Activated naive CD8-positive, alpha-beta T cell treated with anti-CD3 and anti-CD28 coated beads, Interleukin-2, amount 10 ng/mL, durations not matched to agents 7 days and 5 days (primary cell): ENCODE data around the gene RUNX1. TPM values are rescaled to one million over a fixed set of nuclear protein-coding genes. Genes with fewer than 3 reads are reported as not detected.
"Not testable (repeated sequence)": the region's sequence is repeated elsewhere in the genome, so short reads cannot be mapped to it uniquely, and the experiment has no call there.

Experiments
- ATAC-seq: fragments of 150-1000 bp; cut with Tn5 transposase; one replicate; pipeline ENCODE4 v1.10.0; 2021; ENCODE audit warnings: low read depth, moderate library complexity
- POLR2A ChIA-PET: fragments of 350-600 bp; sonication (Branson Sonifier 250); formaldehyde crosslinking; loops from one replicate; lab custom pipeline; 2021; ENCODE audit warnings: antibody characterized with exemption; lab: Charles Lee
- DNase-seq: peaks from one replicate; pipeline ENCODE4 v3.0.0; 2021
- H3K27ac Mint-ChIP-seq: one replicate; pipeline ENCODE4 v1.8.0; 2022; ENCODE audit warnings: mild to moderate bottlenecking, mixed read lengths
- H3K27me3 Mint-ChIP-seq: one replicate; pipeline ENCODE4 v1.8.0; 2022; ENCODE audit warnings: mild to moderate bottlenecking, moderate library complexity, mixed read lengths
- H3K36me3 Mint-ChIP-seq: one replicate; pipeline ENCODE4 v1.8.0; 2021; ENCODE audit warnings: mild to moderate bottlenecking, mixed read lengths
- H3K4me1 Mint-ChIP-seq: one replicate; pipeline ENCODE4 v1.8.0; 2021; ENCODE audit warnings: mixed read lengths
- H3K4me3 Mint-ChIP-seq: one replicate; pipeline ENCODE4 v1.8.0; 2022; ENCODE audit warnings: mild to moderate bottlenecking, moderate library complexity, mixed read lengths
- H3K9me3 Mint-ChIP-seq: one replicate; pipeline ENCODE4 v1.8.0; 2021; ENCODE audit warnings: mixed read lengths
- total RNA-seq, 2 experiments: library from RNA; stranded (reverse); gene quantifications; one replicate each; pipeline ENCODE4 v1.2.3, GENCODE V29; 2021

RUNX1 gene
- total RNA-seq, 2 experiments from 2014 or later, result 23.0 to 29.7 TPM

DNA sequence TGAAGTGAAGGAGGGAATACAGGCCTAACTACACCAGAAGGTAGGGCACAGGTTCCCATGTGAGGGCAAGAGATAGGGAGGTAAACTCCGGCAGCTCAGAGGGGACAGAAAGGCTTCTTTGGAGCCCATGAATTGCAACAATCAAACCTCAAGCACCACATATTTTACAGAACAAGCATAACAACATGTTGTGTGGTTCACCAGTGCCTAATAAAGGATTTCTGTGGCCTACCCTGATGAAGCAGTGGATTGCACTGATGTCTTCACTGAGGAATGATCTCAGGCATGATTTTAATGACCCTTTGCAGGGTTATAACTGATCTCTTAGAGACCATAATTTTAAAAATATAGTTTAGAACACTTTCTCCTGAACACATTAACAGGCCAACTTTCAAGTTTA, 77.4 kb downstream of the RUNX1 start:
- no peak for DNase-seq
- no peak overlapping the region for H3K27ac Mint-ChIP-seq
- POLR2A ChIA-PET, result no interaction called here
- no peaks in the 10 kb centered on the region for H3K9me3 Mint-ChIP-seq
- H3K4me1 Mint-ChIP-seq, result peaks cover 49% of the 10 kb centered on the region
- ATAC-seq, result no peak
- peaks cover 11% of the 10 kb centered on the region for H3K36me3 Mint-ChIP-seq
- H3K27me3 Mint-ChIP-seq, result peaks cover 50% of the 10 kb centered on the region
- H3K4me3 Mint-ChIP-seq, result no peak overlapping the region

DNA sequence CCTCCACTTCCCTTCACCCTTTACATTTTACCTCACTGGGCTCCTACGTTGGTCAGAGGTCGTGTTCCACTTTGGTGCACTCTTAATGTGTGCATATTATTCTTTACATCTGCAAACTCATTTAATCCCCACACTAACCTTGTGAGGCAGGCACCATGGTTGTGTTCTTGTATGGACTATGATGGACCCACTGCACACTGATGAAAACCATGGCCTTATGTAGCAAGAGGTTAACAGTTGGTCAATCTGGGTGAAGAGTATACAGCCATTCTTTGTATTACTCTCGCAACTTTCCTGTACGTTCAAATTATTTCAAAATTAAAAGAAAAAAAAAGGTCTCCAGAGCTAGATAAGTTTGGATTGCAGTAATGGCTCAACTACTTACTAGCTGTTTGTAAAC, 78.5 kb downstream of the RUNX1 start:
- H3K36me3 Mint-ChIP-seq, result peaks cover 5% of the 10 kb centered on the region
- no peak overlapping the region for H3K4me3 Mint-ChIP-seq

GRCh38 chr21:34970167-34970500, 79.0 kb downstream of the RUNX1 start:
- Mint-ChIP-seq H3K27me3 (peaks cover 43% of the 10 kb centered on the region), H3K4me3 (no peak overlapping the region), H3K9me3 (no peaks in the 10 kb centered on the region), H3K4me1 (peaks cover 47% of the 10 kb centered on the region), H3K36me3 (peaks cover 2% of the 10 kb centered on the region), H3K27ac (no peak overlapping the region)
- ATAC-seq (no peak), DNase-seq (no peak)
- POLR2A ChIA-PET, result no interaction called here

More for the DNA sequence above, 78.5 kb downstream of the RUNX1 start:
- DNase-seq (no peak), ATAC-seq (no peak)
- Mint-ChIP-seq H3K27ac (no peak overlapping the region), H3K4me1 (peaks cover 51% of the 10 kb centered on the region), H3K27me3 (peaks cover 43% of the 10 kb centered on the region), H3K9me3 (no peaks in the 10 kb centered on the region)
- POLR2A ChIA-PET, result no interaction called here

GRCh38 chr21:34969423-34970166, 79.5 kb downstream of the RUNX1 start:
- H3K36me3 Mint-ChIP-seq, result peaks cover 2% of the 10 kb centered on the region
- no peaks in the 10 kb centered on the region for H3K9me3 Mint-ChIP-seq
- ATAC-seq (no peak), DNase-seq (no peak)
- peaks cover 47% of the 10 kb centered on the region for H3K4me1 Mint-ChIP-seq
- POLR2A ChIA-PET, result no interaction called here
- peak overlapping the region; percentile 57 for H3K4me3 Mint-ChIP-seq
- H3K27ac Mint-ChIP-seq, result peak overlapping the region; percentile 9
- H3K27me3 Mint-ChIP-seq, result peaks cover 43% of the 10 kb centered on the region

DNA sequence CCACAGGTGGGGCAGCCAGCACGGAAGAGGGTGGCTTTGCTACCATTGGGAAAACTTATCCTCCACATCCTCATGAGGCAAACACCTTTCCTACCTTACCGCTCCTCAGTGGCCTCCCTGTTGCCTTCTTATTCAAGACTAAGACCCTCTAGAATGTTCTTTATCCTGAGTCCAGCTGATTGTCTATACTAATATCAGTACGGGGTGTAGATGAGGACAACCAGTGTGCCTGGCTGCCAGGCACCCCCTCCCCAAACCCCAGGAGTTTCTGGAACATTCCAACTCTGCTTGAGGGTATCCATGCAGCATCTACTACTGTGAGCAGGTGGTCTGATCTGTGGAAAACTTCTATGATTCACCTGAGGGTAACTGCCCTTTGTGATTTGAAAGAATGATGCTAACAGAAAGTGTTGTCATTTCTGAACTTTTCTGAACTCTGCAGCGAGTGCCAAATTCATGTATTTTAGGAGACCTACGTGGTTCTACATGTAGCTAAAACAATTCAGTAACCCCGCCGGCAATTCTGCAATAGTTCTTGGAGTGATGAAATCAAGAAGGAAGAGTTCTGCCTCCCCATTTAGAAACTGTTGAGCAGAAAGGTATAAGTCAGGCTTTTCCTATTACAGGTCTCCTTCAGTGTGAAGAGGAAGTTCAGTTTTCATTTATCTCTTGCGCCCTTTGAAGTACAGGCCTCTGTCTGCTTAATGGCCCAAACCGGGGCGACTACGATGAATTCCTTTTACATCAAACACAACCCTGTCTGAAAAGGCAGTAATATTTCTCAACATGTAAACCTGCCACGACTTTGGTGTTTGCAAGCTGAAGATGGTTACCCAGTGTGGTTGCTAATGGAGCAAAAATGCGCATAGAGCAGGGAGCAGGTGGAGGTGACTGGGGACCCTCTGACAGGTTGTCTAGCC, 80.4 kb downstream of the RUNX1 start:
- no peak for DNase-seq
- POLR2A ChIA-PET, result no interaction called here
- H3K27ac Mint-ChIP-seq, result peak overlapping the region; percentile 9
- no peak for ATAC-seq
- no peaks in the 10 kb centered on the region for H3K9me3 Mint-ChIP-seq
- H3K4me1 Mint-ChIP-seq, result peaks cover 40% of the 10 kb centered on the region
- H3K36me3 Mint-ChIP-seq, result no peaks in the 10 kb centered on the region
- H3K27me3 Mint-ChIP-seq, result peaks cover 42% of the 10 kb centered on the region
- H3K4me3 Mint-ChIP-seq, result peak overlapping the region; percentile 57

DNA sequence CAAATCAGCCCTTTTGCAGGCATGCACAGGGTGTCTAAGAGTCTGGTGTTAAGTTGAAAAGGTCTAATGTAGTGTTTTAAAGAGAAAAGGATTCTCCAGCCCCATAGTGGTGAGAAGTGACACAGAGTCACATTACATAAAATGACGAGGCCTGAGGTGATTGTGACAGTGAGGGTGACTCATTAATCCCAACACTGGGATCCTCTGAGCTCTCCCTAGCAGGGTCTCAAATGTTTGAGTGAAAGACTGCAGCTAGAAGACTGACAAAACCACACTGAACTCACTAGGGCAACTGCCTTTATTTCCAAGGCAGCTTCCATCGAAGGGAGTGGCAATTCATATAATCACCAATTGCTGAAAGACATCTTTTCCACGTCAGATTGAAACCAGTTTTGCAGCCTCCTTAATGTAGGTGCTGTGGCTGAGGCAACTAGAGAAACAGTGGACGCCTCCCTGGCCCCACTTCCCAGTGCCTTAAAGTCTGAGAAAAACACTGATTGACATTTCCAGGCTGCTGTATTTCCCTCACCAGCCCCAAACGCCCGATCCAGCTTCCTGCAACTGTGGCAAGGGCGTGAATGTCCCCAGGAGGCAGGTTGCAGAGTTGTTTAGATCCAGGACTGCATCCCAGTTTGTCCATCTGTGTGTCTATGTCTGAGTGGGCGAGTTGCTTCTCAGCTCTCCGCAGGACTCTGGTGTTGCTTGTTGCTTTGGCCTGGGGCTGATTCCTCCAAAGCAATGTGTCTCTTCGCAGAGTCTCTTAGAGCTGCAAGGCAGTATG, 81.4 kb downstream of the RUNX1 start:
- POLR2A ChIA-PET, result no interaction called here
- H3K27ac Mint-ChIP-seq, result no peak overlapping the region
- H3K27me3 Mint-ChIP-seq, result peaks cover 33% of the 10 kb centered on the region
- H3K36me3 Mint-ChIP-seq, result no peaks in the 10 kb centered on the region
- H3K4me3 Mint-ChIP-seq, result no peak overlapping the region
- peaks cover 40% of the 10 kb centered on the region for H3K4me1 Mint-ChIP-seq
- DNase-seq (no peak), ATAC-seq (peak; percentile 34)
- no peaks in the 10 kb centered on the region for H3K9me3 Mint-ChIP-seq

- H3K36me3 Mint-ChIP-seq, POLR2A ChIA-PET, H3K4me3 Mint-ChIP-seq, DNase-seq, H3K27ac Mint-ChIP-seq, ATAC-seq, H3K9me3 Mint-ChIP-seq: not testable (repeated sequence)
- Mint-ChIP-seq H3K27me3 (peaks cover 28% of the 10 kb centered on the region), H3K4me1 (peaks cover 48% of the 10 kb centered on the region)
Observed at GRCh38 chr21:34966881-34967280, 82.2 kb downstream of the RUNX1 start.

GRCh38 chr21:34965200-34966174, 83.6 kb downstream of the RUNX1 start:
- H3K36me3 Mint-ChIP-seq, result no peaks in the 10 kb centered on the region

DNA sequence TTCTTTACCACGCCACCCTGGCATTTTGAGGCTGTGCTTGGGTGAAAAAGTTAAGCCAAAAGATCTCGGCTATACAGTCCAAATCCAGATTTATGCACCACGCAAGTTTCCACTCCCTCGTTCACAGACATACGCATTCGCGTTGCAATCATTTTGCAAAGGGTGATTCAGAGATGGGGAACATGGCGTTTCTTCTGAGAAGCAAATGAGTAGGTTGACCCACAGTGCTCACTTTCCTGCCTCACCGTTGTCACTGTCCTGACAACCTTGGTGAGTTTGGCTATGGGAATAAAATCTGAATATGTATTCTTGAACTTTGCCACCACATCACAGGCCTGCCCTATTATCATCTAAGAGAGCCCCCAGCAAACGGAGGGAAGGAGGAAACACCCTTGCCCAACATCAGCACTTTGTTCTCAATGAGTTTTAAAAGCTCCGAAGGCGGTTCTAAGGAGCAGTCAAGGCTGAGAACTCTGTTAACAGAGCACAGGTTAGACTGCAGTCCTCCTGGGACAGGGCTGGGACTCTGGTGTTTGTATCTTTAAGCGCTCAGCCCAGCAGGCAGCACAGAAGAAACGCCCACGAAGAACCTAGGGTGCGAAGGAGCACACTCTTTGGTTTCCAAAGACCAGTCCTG, 86.4 kb downstream of the RUNX1 start:
- Mint-ChIP-seq H3K4me1 (peaks cover 31% of the 10 kb centered on the region), H3K36me3 (no peaks in the 10 kb centered on the region), H3K27me3 (peaks cover 10% of the 10 kb centered on the region), H3K9me3 (no peaks in the 10 kb centered on the region), H3K4me3 (peak overlapping the region; percentile 40), H3K27ac (no peak overlapping the region)
- no peak for ATAC-seq
- POLR2A ChIA-PET, result interaction anchor here (0.9 kb wide), 1 partner anchor 12 kb away, joined by 4 read pairs; no protein-coding TSS in a partner anchor
- no peak for DNase-seq

More at GRCh38 chr21:34965200-34966174, 83.6 kb downstream of the RUNX1 start:
- Mint-ChIP-seq H3K4me3 (no peak overlapping the region), H3K4me1 (peaks cover 53% of the 10 kb centered on the region), H3K27me3 (peaks cover 21% of the 10 kb centered on the region), H3K27ac (no peak overlapping the region), H3K9me3 (no peaks in the 10 kb centered on the region)
- no peak for DNase-seq
- POLR2A ChIA-PET, result no interaction called here
- no peak for ATAC-seq

DNA sequence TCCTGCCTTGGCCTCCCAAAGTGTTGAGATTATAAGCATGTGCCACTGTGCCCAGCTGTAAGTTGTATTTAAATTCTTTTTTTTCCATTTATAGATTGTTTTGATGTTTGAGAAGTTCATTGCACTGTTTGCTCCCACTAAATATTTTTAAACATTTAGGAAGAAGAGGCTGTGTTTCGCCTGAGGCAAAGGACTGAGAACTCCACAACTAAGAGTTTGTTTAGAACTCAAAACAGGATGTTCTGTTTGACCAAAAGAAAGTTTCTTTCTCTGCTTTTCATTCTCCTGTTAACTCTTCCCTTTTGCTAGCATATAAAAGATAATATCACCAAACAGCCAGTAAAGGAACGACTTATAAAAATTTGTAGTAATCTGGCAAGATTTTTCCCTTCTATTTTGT, 87.0 kb downstream of the RUNX1 start:
- DNase-seq, result no peak
- Mint-ChIP-seq H3K9me3 (no peaks in the 10 kb centered on the region), H3K36me3 (no peaks in the 10 kb centered on the region), H3K27me3 (peaks cover 10% of the 10 kb centered on the region), H3K4me1 (peaks cover 26% of the 10 kb centered on the region), H3K4me3 (peak overlapping the region; percentile 40), H3K27ac (no peak overlapping the region)
- ATAC-seq, result no peak
- POLR2A ChIA-PET, result no interaction called here

- no peaks in the 10 kb centered on the region for H3K9me3 Mint-ChIP-seq
- H3K4me3 Mint-ChIP-seq, result no peak overlapping the region
- no peak for ATAC-seq
- no peak for DNase-seq
- H3K4me1 Mint-ChIP-seq, result peaks cover 23% of the 10 kb centered on the region
- no peak overlapping the region for H3K27ac Mint-ChIP-seq
- POLR2A ChIA-PET, result no interaction called here
- peaks cover 8% of the 10 kb centered on the region for H3K27me3 Mint-ChIP-seq
- peaks cover 4% of the 10 kb centered on the region for H3K36me3 Mint-ChIP-seq
Observed at GRCh38 chr21:34960687-34961086, 88.4 kb downstream of the RUNX1 start.

DNA sequence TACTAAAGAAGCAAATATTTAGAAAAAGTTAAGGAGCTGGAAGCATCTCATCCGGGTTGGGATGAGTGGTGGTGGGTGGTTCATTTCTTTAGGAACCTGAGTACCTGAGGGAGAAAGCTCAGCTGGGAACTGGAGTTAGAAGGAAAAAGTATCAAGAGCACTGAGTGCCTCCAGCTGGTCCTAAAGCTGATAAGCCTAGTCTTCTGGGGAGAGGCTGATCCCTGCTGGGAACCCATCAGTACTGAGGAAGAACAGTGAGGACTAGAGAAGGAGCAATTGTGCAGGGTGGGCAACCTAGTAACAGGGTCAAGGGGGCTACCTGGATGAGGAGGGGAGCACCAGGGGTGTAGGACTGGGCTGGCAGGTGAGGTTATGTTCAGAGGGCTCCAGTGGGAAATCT, 89.5 kb downstream of the RUNX1 start:
- DNase-seq (no peak), ATAC-seq (no peak)
- POLR2A ChIA-PET, result no interaction called here
- peak overlapping the region; percentile 2 for H3K4me3 Mint-ChIP-seq
- H3K27ac Mint-ChIP-seq, result no peak overlapping the region
- peaks cover 18% of the 10 kb centered on the region for H3K4me1 Mint-ChIP-seq
- H3K27me3 Mint-ChIP-seq, result peaks cover 3% of the 10 kb centered on the region
- H3K9me3 Mint-ChIP-seq, result no peaks in the 10 kb centered on the region
- peaks cover 4% of the 10 kb centered on the region for H3K36me3 Mint-ChIP-seq
